MCF 10A (cell line): ENCODE measurements around the gene HCRT. TPM values are rescaled to one million over a fixed set of nuclear protein-coding genes. Genes with fewer than 3 reads are reported as not detected.

Experiments
- BruUV-seq: library from RNA; stranded (reverse); fragments of 400-500 nt; replicated peaks from 2 replicates; lab custom pipeline; 2021; lab: Mats Ljungman, UMichigan
- CTCF ChIA-PET: fragments of 300-600 bp; sonication (Branson Sonifier 250); formaldehyde crosslinking; extraction: SDS; loops from one replicate; lab custom pipeline; 2021; ENCODE audit warnings: antibody characterized with exemption, inconsistent platforms; lab: Yijun Ruan, JAX
- POLR2A ChIA-PET: fragments of 300-600, 350-650 bp; sonication (Branson Sonifier 250); formaldehyde crosslinking; extraction: SDS; loops from one replicate; lab custom pipeline; 2020; ENCODE audit warnings: antibody characterized with exemption, inconsistent platforms; lab: Yijun Ruan, JAX
- DNase-seq: peaks from one replicate; pipeline ENCODE4 v3.0.0-alpha.2; 2018; ENCODE audit not compliant: unreplicated experiment
- H3K27ac Mint-ChIP-seq: one replicate; pipeline ENCODE4 v1.8.0; 2022; ENCODE audit warnings: mild to moderate bottlenecking, low read depth, mixed read lengths; ENCODE audit not compliant: unreplicated experiment
- H3K27me3 Mint-ChIP-seq: one replicate; pipeline ENCODE4 v1.8.0; 2022; ENCODE audit warnings: mixed read lengths; ENCODE audit not compliant: insufficient read depth, unreplicated experiment
- H3K36me3 Mint-ChIP-seq: one replicate; pipeline ENCODE4 v1.8.0; 2022; ENCODE audit warnings: mild to moderate bottlenecking, moderate library complexity, mixed read lengths; ENCODE audit not compliant: insufficient read depth, unreplicated experiment
- H3K4me1 Mint-ChIP-seq: one replicate; pipeline ENCODE4 v1.8.0; 2022; ENCODE audit warnings: mixed read lengths; ENCODE audit not compliant: insufficient read depth, unreplicated experiment
- H3K4me3 Mint-ChIP-seq: one replicate; pipeline ENCODE4 v1.8.0; 2022; ENCODE audit warnings: mild to moderate bottlenecking, moderate library complexity, mixed read lengths; ENCODE audit not compliant: unreplicated experiment
- H3K9me3 Mint-ChIP-seq: one replicate; pipeline ENCODE4 v1.8.0; 2022; ENCODE audit warnings: mixed read lengths; ENCODE audit not compliant: unreplicated experiment
- intact Hi-C: fragments of 100-400 bp; cut with micrococcal nuclease; formaldehyde crosslinking; loops from 2 replicates; pipeline ENCODE4 v1.14.1; 2022
- total RNA-seq: library from RNA; stranded (reverse); gene quantifications from 2 replicates; pipeline ENCODE4 v1.2.3, GENCODE V29; 2022
- TF ChIP-seq, protein P1 (sequence below): fragments of 200-600 bp; IDR thresholded peaks from one replicate; pipeline ENCODE4 v1.8.0; 2022; ENCODE audit warnings: antibody characterized with exemption, mild to moderate bottlenecking; ENCODE audit not compliant: unreplicated experiment

The HCRT gene
- total RNA-seq, 1 experiment from 2014 or later = not detected

DNA sequence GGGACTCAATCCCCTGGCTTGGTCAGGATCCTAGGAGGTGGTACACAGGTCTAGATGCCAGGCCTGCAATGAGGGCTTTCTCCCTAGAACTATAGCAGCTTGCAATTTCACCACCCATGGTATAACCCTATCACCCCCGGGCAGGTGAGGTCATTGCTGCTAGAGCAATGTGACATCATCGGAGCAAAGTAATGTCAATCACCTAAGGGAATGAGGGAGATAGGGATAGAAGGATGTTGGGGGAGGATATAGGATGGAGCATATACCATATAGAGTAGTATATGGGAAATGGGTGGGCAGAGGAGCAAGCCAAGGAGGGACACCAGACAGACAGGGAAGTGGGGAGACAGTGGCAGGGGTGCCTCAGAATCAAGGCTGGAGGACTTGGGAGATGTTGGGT lies 7.6 kb downstream of the HCRT start:
- H3K9me3 Mint-ChIP-seq = no peaks in the 10 kb centered on the region
- ChIA-PET CTCF (no interaction called here), POLR2A (no interaction called here)
- TF ChIP-seq, protein P1, sequence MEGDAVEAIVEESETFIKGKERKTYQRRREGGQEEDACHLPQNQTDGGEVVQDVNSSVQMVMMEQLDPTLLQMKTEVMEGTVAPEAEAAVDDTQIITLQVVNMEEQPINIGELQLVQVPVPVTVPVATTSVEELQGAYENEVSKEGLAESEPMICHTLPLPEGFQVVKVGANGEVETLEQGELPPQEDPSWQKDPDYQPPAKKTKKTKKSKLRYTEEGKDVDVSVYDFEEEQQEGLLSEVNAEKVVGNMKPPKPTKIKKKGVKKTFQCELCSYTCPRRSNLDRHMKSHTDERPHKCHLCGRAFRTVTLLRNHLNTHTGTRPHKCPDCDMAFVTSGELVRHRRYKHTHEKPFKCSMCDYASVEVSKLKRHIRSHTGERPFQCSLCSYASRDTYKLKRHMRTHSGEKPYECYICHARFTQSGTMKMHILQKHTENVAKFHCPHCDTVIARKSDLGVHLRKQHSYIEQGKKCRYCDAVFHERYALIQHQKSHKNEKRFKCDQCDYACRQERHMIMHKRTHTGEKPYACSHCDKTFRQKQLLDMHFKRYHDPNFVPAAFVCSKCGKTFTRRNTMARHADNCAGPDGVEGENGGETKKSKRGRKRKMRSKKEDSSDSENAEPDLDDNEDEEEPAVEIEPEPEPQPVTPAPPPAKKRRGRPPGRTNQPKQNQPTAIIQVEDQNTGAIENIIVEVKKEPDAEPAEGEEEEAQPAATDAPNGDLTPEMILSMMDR = no peak
- no peaks in the 10 kb centered on the region for H3K4me1 Mint-ChIP-seq
- no peaks in the 10 kb centered on the region for H3K36me3 Mint-ChIP-seq
- H3K27ac Mint-ChIP-seq = no peak overlapping the region
- intact Hi-C loops = no loop called here
- DNase-seq = no peak
- no TSS peak for BruUV-seq
- peaks cover 26% of the 10 kb centered on the region for H3K27me3 Mint-ChIP-seq
- H3K4me3 Mint-ChIP-seq = no peak overlapping the region

DNA sequence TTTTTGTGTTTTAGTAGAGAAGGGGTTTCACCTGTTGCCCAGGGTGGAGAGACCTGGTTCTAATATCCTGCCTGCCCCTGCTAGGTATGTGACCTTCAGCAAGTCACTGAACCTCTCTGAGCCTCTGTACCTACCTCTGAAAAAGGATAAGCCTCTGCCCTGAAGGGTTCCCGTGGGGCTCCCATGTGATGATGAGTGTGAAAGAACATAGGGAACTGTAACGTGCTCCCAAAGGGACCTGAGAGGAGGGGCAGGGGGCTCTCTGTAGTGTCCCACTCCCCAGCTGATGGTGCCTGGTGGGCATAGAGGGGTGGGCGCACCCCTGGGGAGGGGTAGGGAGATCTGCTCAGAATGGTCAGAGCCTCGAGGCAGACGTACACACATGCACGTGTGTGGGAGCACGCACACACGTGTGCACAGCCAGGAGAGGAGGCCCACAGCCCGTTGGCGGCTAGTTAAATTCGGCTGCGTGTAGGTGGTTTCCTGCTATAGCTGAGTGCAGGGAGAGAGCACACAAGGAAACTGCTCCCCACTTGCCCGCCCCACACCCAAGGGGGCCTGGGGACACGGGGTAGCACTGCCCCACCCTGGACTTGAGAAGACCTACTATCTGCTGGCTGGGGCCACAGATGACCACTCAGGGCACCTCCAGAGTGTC lies 11.0 kb downstream of the HCRT start:
- Mint-ChIP-seq H3K27ac (no peak overlapping the region), H3K36me3 (no peaks in the 10 kb centered on the region), H3K4me3 (no peak overlapping the region), H3K4me1 (no peaks in the 10 kb centered on the region), H3K9me3 (no peaks in the 10 kb centered on the region), H3K27me3 (peaks cover 46% of the 10 kb centered on the region)
- no TSS peak for BruUV-seq
- intact Hi-C loops = no loop called here
- TF ChIP-seq, protein P1 = no peak
- DNase-seq = no peak
- ChIA-PET POLR2A (no interaction called here), CTCF (no interaction called here)

DNA sequence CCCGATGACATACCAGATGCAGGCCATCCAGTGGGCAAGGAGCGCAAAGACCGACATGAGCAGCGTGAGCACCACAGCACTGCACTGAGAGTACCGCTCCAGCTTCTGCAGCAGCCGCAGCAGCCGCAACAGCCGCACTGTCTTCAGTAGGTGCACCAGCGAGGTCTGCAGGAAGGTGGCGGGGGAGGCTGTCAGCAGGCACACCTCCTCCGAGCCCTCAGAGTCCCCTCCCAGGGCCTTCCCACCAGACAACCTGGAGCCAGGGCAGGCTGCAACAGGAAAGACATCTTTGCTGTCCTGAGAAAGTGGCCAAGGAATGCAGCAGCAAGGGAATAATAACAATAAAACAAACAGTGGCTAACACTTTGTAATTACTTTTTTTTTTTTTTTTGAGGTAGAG lies 13.4 kb downstream of the HCRT start:
- Mint-ChIP-seq H3K27ac (no peak overlapping the region), H3K4me3 (no peak overlapping the region), H3K4me1 (no peaks in the 10 kb centered on the region), H3K9me3 (no peaks in the 10 kb centered on the region), H3K36me3 (no peaks in the 10 kb centered on the region), H3K27me3 (peaks cover 46% of the 10 kb centered on the region)
- CTCF ChIA-PET = no interaction called here
- no peak for DNase-seq
- POLR2A ChIA-PET = interaction anchor here (0.6 to 0.9 kb wide), 2 partner anchors 18 to 437 kb away, joined by 3 read pairs; no protein-coding TSS in a partner anchor
- no TSS peak for BruUV-seq
- intact Hi-C loops = no loop called here
- TF ChIP-seq, protein P1 = no peak

DNA sequence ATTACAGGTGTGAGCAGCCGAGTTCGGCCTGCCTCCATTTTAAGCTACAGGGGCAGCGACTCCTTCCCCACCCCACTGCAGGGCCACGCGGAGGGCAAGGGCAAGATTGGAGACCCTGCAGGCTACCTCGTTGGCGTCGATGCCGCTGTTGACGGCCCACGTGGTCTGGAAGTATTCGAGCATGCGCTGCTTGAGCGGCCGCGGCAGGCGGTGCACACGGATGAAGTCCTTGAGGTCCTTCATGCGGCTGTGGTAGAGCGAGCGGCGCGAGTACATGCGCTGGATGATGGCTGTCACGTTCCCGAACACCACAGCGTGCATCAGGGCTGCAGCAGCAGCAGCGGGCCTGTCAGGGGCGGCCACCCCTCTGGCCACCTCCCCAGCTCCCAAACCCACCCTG lies 15.9 kb downstream of the HCRT start:
- POLR2A ChIA-PET = no interaction called here
- peaks cover 29% of the 10 kb centered on the region for H3K27me3 Mint-ChIP-seq
- H3K4me1 Mint-ChIP-seq = no peaks in the 10 kb centered on the region

More for the DNA sequence above, 15.9 kb downstream of the HCRT start:
- CTCF ChIA-PET = no interaction called here
- BruUV-seq = no TSS peak
- intact Hi-C loops = no loop called here
- TF ChIP-seq, protein P1 = no peak
- no peaks in the 10 kb centered on the region for H3K9me3 Mint-ChIP-seq
- H3K4me3 Mint-ChIP-seq = no peak overlapping the region
- no peak for DNase-seq
- H3K27ac Mint-ChIP-seq = no peak overlapping the region
- H3K36me3 Mint-ChIP-seq = no peaks in the 10 kb centered on the region
